ENCODE measurements around the gene GJD4.

The GJD4 gene

DNA sequence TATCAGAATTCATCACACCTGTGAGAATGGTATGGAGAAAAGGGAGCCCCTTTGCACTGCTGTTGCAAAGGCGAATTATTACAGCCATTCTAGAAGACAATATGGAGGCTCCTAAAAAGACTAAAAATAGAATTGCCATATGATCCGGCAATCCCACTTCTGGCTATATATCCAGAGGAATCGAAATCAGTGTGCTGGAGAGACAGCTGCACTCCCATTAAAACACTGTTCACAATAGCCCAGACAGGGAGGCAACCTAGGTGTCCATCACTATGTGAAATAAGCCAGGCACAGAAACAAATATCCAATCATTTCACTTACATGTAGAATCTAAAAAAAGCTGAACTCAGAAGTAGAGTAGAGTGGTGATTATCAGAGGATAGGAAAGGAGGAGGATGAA is 26.0 kb upstream of the GJD4 start:
- no peak for DNase-seq (ENCODE audit: low read depth)

DNA sequence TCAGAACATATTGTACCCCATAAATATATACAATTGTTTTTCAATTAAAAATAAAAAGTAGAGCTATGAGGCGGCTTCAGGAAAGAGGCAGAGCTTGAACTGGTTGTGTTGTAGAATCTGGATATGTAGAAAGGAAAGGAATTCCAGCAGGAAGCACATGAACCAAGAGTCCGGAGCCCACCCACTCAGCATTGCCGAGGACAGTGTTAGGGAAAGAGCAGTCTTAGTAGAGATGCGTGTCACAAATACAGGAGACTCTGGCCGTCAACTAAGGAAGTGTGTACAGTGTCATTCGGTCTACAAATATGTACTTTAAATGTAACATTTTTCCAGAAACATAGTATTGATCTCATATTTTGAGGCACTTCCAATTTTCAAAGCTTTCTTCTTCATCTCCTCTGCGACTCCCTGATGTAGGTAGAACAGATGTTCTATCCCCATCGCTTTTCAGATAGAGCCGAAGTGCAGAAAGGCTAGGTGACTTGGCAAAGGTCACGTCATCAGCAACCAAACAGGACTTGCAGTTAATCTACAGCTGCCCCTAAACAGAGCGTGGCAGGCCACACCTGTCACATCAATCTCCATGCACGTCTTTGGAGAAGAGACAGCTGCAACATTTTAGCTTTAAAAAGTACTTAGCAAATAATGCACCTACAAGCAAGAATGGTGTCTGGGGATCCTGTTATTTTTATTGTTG is 25.3 kb upstream of the GJD4 start:
- no peak for DNase-seq (ENCODE audit: low read depth)

DNA sequence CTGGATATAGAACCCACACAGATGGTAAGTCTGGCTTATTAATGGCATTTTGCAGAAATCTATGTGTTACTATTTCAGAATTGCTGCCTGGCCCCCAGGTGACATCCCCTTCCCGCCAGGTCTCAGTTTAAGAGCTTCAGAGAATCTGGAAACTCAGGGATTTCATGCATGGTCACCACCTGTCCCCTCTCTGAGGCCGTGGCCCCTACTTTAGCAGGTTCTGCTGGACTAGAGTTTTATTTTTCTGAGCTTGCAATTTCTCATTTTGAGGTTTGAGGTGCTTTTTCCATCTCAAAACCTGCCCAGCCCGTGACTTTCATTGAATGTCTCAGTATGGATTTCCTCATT is 24.7 kb upstream of the GJD4 start:
- DNase-seq (ENCODE audit: low read depth): no peak

- DNase-seq (ENCODE audit: low read depth): no peak
Observed at GRCh38 chr10:35581655-35582054, 23.5 kb upstream of the GJD4 start.

DNA sequence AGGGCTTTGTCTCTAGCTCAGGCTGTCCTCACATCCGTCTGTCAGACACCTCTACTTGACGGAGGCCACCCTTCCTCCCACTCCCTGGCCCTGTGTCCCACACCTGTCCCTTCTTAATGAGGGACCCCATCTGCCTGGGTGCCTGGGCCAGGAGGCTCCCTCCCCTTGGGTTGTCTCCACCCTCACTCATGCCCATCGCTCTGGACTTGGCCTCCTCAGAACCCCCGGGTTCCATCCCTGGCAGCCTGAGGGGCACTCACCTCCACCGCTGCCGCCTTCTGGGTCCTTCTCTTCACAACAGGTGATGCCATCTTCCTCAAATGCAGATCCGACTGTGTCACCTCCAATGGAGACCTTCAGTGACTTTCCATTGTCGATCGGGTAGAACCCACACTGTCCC is 20.2 kb upstream of the GJD4 start:
- no peak for DNase-seq (ENCODE audit: low read depth)

- DNase-seq (ENCODE audit: low read depth): no peak
Observed at GRCh38 chr10:35585356-35585755, 19.8 kb upstream of the GJD4 start.

GRCh38 chr10:35585903-35586535 is 19.1 kb upstream of the GJD4 start:
- no peak for DNase-seq (ENCODE audit: low read depth)

DNA sequence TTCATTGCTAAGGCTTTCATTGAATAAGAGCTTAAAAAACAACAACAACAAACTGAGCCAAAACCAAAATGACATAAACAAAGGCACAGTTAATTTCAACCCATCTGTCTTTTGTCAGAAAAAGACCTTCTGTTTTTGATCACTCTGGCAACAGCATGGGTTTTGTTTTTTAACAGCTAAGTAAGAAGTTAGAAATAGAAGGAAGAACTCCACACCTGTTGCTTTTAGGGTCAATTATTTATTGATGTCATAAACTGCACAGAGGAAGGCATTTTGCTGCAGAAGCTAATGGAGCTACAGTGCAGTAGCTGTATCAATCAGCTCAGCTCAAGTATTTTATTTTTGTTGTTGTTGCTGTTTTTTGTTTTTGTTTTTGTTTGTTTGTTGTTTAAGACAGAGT is 16.3 kb upstream of the GJD4 start:
- DNase-seq (ENCODE audit: low read depth): no peak

DNA sequence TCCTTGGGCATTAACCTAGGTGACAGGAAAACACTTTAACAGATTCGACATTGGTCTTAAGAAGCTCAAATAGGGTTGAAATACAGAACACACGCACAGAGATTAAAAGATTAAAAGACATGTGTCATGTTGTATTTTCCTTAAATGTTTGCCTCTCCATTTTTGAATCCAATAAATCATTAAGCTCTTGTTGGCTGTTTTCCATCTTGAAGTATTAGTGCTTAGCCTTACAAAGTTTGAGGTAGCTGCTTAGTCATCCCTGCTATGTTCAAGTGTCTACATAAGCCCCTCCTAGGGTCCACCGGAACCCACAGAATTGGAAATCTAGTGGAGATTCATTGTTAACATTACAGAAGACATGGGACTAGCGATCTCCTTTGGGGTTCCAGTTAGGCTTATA is 12.7 kb upstream of the GJD4 start:
- no peak for DNase-seq (ENCODE audit: low read depth)

DNA sequence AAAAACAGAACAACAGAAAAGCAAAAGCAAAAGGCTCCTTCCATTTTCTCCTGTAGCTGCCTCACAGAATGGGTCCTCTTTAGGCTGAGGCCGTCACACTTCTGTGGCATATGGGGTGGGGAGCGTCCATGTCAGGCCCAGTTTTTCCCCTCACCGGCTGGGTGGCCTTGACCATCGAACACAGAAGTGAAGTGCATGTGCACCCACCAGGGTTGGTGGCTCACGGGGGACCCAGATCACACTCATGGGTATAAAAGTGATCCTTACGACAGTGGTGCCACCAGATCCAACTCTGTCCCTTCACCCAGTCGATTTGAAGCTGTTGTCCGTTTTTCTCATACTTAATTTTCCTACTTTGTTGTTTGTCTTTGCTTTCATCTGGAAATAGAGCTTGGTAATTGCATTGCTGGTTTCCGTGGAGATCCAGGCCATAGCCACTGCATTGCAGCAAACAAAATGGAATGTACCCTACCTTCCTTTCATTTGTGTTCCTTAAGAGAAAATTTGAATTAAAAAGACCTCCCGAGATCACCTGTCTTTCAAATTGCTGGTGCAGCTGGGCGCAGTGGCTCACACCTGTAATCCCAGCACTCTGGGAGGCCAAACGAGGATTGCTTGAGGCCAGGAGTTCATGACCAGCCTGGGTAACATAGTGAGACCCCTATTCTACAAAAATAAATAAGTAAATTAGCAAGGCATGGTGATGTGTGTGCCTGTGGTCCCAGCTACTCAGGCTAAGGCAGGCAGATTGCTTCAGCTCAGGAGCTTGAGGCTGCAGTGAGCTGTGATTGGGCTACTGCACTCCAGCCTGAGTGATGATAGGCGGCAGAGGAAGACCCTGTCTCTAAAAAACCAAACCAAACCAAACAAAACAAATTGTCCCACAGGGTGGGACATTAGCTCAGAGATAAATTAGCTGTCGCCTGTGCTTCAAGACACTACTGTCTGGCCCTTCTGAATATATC is 10.7 kb upstream of the GJD4 start:
- no peak for DNase-seq (ENCODE audit: low read depth)

DNA sequence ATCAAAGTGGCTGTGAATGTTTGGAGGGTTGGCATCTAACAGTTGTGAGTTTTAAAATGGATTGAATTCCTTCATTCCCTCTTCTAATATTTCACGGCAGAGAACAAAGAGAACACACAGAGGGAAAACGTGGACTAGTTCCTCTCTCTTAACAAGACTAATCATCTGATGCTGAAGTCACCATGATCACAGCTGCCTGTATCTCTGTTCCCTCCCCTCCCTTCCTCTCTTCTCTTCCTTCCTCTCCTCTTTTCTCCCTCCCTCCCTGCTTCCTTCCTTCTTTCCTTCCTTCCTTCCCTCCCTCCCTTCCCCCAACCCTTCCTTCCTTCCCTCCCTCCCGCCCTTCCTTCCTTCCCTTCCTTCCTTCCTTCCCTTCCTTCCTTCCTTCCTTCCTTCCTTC is 10.0 kb upstream of the GJD4 start:
- DNase-seq (ENCODE audit: low read depth): no peak

GRCh38 chr10:35598379-35598778 is 6.8 kb upstream of the GJD4 start:
- DNase-seq (ENCODE audit: low read depth): no peak

DNA sequence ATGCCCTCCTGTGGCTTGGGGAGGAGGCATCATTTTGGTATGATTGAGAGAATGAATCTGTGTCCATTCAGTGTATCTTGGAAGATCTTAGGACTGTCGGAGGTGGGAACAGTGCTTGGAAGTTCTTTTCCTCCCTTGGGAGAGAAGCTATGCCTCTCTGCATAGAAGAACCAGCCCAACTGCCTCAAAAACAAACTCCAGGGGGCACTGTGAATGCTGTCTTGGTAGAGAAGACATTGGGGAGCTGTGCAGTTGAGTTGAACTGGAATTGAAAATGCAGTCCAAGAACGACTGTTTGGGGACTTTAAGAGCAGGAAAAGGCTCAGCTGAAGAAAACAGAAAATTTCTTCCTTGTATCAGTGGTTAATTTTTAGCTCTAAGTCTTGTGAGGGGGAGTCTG is 4.9 kb upstream of the GJD4 start:
- DNase-seq (ENCODE audit: low read depth): no peak

GRCh38 chr10:35606430-35606829 is 1.3 kb downstream of the GJD4 start:
- no peak for DNase-seq (ENCODE audit: low read depth)

GRCh38 chr10:35607475-35608327 is 2.6 kb downstream of the GJD4 start:
- no peak for DNase-seq (ENCODE audit: low read depth)

DNA sequence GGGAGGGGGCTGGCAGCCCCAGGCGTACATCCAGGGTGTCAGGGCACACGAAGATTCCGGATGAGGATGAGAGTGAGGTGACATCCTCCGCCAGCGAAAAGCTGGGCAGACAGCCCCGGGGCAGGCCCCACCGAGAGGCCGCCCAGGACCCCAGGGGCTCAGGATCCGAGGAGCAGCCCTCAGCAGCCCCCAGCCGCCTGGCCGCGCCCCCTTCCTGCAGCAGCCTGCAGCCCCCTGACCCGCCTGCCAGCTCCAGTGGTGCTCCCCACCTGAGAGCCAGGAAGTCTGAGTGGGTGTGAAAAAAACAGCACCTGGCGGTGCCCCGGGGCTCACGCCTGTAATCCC is 3.2 kb downstream of the GJD4 start:
- no peak for DNase-seq (ENCODE audit: low read depth)

GRCh38 chr10:35611750-35612149 is 6.6 kb downstream of the GJD4 start:
- no peak for DNase-seq (ENCODE audit: low read depth)

DNA sequence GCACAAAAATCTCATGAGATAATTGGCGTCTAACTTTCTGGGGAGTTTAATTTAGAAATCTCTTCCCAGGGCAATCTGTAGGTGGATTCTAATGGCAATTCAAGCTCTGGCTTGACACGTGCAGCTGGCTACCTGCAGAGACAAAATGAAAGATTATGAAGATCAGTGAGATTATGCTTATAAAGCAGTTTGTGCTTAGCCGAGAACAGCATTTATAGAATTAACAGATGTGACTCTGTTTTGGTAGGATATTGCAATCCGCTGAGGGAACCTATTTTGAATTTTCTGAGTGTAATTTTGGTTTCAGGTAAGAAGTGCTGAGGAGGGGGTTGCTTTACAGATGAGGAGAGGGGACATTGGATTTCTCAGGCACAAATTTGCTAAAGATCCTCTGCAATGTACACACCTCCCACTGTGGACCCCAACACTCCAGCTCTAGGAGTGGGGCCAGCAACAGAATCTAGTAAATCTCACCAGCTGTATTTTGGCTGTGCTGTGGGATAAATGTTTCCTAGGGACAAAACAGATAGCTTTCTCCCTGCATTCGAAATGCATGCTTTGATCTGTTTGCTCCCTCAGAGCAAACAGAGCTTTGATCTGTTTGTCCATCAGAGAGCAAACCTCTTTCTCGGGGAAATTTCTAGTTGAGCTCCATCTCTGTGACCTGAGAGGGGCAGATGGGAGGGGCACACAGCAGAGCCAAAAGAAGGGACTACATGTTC is 7.4 kb downstream of the GJD4 start:
- no peak for DNase-seq (ENCODE audit: low read depth)

DNA sequence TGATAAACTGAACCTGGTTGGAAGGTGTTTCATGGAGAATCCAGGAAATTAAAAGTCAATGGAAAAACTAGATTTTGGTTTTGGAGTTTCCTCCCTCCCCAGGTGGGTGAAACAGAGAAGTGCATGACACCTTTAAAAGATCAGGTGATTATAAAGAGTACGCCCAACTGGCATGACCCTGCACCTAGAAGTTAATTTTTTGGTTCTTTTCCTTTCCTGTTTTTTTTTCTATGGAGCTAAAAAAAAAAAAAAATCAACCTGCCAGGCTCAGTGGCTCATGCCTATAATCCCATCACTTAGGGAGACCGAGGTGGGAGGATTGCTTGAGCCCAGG is 7.9 kb downstream of the GJD4 start:
- DNase-seq (ENCODE audit: low read depth): no peak

DNA sequence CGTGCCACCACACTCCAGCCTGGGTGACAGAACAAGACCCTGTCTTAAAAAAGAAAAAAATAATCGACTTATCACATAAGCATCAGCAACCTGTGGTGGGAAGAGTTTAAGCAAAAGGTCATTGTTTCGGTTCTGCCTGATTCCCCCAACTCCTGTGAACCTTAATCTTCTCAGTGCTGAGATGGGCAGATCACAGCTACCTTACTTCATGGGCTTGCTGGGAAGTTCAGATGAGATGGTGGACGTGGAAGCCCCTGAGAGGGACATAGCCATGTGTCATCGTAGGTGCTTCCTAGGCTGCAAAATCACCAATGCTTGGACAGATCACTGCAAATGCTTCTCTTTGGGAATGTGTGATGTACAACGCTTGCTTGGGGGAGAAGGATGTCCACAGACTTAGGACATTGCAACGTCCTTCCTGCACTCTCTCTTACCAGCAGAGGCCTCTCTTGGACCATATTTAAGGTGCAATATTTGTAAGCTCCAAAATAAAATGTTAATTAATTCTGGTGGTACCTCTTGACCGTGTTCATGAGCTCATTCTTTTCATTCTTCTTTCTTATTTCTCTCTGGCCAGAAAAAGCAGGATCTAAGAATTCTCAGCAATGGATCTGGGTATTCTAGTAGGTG is 8.6 kb downstream of the GJD4 start:
- no peak for DNase-seq (ENCODE audit: low read depth)

- no peak for DNase-seq (ENCODE audit: low read depth)
Observed at GRCh38 chr10:35614312-35614711, 9.2 kb downstream of the GJD4 start.
